Tibial nerve (tissue), 4 donors: ENCODE measurements around the gene CLEC10A.

Source experiments
- EP300 ChIP-seq, 2 donors: sonication (generic); formaldehyde crosslinking; IDR thresholded peaks; one replicate each; pipeline ENCODE4 v1.6.1; 2017; ENCODE audit warnings: antibody characterized with exemption in 2 of 2, mild to moderate bottlenecking in 1 of 2
- POLR2A ChIP-seq, 2 donors: fragments of 450-650 bp; IDR thresholded peaks; one replicate each; pipeline ENCODE4 v1.6.1; 2017; ENCODE audit warnings: antibody characterized with exemption in 2 of 2, mild to moderate bottlenecking in 2 of 2, moderate library complexity in 2 of 2
- TF ChIP-seq, protein P1 (sequence below), 5 experiments: fragments of 200-600 bp in 3 of 5; fragments of 450-650 bp in 2 of 5; sonication (generic) in 3 of 5; IDR thresholded peaks; one replicate each; pipeline ENCODE4 v1.5.1; 2016 to 2019; ENCODE audit warnings: antibody characterized with exemption in 5 of 5, mild to moderate bottlenecking in 3 of 5, moderate library complexity in 2 of 5

DNA sequence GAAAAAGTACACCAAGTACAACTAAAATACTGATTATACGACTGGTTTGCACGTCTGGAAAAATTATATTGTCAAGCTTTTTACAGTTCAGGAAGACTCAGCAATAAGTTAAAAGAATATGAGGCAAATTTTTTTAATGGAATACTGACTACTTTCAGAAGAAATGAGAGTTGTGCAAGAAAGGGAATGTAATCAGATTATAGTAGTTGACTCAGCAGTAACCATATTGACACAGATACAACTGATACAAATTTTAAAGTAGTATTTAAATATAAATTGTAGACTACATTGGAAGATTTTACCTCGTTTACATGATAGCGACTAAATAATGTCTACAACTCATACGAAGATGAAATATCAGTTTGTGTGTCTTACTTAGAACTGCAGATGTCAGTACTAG is 17.9 kb upstream of the CLEC10A start:
- no peak for TF ChIP-seq POLR2A (IDR thresholded peaks at IDR 0.05)
- TF ChIP-seq, protein P1, sequence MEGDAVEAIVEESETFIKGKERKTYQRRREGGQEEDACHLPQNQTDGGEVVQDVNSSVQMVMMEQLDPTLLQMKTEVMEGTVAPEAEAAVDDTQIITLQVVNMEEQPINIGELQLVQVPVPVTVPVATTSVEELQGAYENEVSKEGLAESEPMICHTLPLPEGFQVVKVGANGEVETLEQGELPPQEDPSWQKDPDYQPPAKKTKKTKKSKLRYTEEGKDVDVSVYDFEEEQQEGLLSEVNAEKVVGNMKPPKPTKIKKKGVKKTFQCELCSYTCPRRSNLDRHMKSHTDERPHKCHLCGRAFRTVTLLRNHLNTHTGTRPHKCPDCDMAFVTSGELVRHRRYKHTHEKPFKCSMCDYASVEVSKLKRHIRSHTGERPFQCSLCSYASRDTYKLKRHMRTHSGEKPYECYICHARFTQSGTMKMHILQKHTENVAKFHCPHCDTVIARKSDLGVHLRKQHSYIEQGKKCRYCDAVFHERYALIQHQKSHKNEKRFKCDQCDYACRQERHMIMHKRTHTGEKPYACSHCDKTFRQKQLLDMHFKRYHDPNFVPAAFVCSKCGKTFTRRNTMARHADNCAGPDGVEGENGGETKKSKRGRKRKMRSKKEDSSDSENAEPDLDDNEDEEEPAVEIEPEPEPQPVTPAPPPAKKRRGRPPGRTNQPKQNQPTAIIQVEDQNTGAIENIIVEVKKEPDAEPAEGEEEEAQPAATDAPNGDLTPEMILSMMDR (IDR thresholded peaks at IDR 0.05): no peak
- no peak for TF ChIP-seq EP300 (IDR thresholded peaks at IDR 0.05)
